BLaER1 treated with 17β-estradiol and CSF1 and Interleukin-3, amounts not matched to agents 10 nM and 100 nM (cell line): Measurements from ENCODE around the gene DGKZ.
"Not testable (repeated sequence)": the region's sequence is repeated elsewhere in the genome, so short reads cannot be mapped to it uniquely, and the experiment has no call there.

Experiments
- H3K27ac ChIP-seq, 11 experiments: shearing (Covaris generic); formaldehyde crosslinking; 2 replicates each; pipeline ENCODE4 v1.8.1; 2022
- H3K27me3 ChIP-seq, 11 experiments: shearing (Covaris generic); formaldehyde crosslinking; 2 replicates each; pipeline ENCODE4 v1.8.1; 2022
- H3K36me3 ChIP-seq, 11 experiments: shearing (Covaris generic); formaldehyde crosslinking; 2 replicates each; pipeline ENCODE4 v1.8.1; 2022
- H3K4me1 ChIP-seq, 10 experiments: shearing (Covaris generic); formaldehyde crosslinking; 2 replicates each; pipeline ENCODE4 v1.8.1; 2022
- H3K4me2 ChIP-seq, 11 experiments: shearing (Covaris generic); formaldehyde crosslinking; 2 replicates each; pipeline ENCODE4 v1.8.1; 2022
- H3K4me3 ChIP-seq, 10 experiments: shearing (Covaris generic); formaldehyde crosslinking; 2 replicates each; pipeline ENCODE4 v1.8.1; 2022
- H3K9ac ChIP-seq, 11 experiments: shearing (Covaris generic); formaldehyde crosslinking; 2 replicates each; pipeline ENCODE4 v1.8.1; 2022
- H3K9me3 ChIP-seq, 11 experiments: shearing (Covaris generic); formaldehyde crosslinking; replicated peaks in 1 of 11; 2 replicates each; pipeline ENCODE4 v1.8.1; 2022
- H4K20me1 ChIP-seq, 11 experiments: shearing (Covaris generic); formaldehyde crosslinking; 2 replicates each; pipeline ENCODE4 v1.8.1; 2022
- Cebpa-rat ChIP-seq, 11 experiments: shearing (Covaris generic); IDR thresholded peaks; 2 replicates each; pipeline ENCODE4 v1.8.1; 2022

Gene DGKZ

GRCh38 chr11:46346886-46347636, at the start of gene DGKZ:
Gene DGKZ, plus strand, starts transcription at chr11:46347463. Its CDS starts 197 bp downstream, at chr11:46347660.
- no peaks in the 10 kb centered on the region; a peak in 1 of 22 replicates for H3K27me3 ChIP-seq
- peak within 1 kb of the TSS; percentile 98 to 100 (median 99) for H3K4me2 ChIP-seq
- peak within 1 kb of the TSS; percentile 84 to 99 (median 96) for H3K4me3 ChIP-seq
- no peak for TF ChIP-seq Cebpa-rat (IDR thresholded peaks at IDR 0.05)
- no peaks in the 10 kb centered on the region for H3K9me3 ChIP-seq
- H3K9ac ChIP-seq: peak within 1 kb of the TSS; percentile 88 to 97 (median 93)
- H3K27ac ChIP-seq: peak within 1 kb of the TSS; percentile 63 to 95 (median 87)
- peaks cover 74 to 90% (median 83%) of the 10 kb centered on the region in 10 experiments for H3K4me1 ChIP-seq
- peaks cover 0 to 22% (median 9%) of the 10 kb centered on the region in 11 experiments; a peak in 13 of 22 replicates for H3K36me3 ChIP-seq
- peaks cover 42 to 60% (median 44%) of the 10 kb centered on the region in 11 experiments for H4K20me1 ChIP-seq

GRCh38 chr11:46298699-46299433, 48.4 kb upstream of the DGKZ start:
- no peaks in the 10 kb centered on the region for H3K36me3 ChIP-seq
- H3K4me1 ChIP-seq: peaks cover 12 to 63% (median 25%) of the 10 kb centered on the region in 10 experiments; a peak in 19 of 20 replicates
- peaks cover 9 to 18% (median 15%) of the 10 kb centered on the region in 11 experiments; a peak in 19 of 22 replicates for H3K27me3 ChIP-seq
- H4K20me1 ChIP-seq: no peaks in the 10 kb centered on the region
- no peaks in the 10 kb centered on the region for H3K9me3 ChIP-seq
- peak overlapping the region in 7 of 11 experiments; percentile 28 to 78 (median 67); a peak in 13 of 22 replicates for H3K4me2 ChIP-seq
- peak overlapping the region in 3 of 11 experiments; percentile 39 to 58 (median 51); a peak in 4 of 22 replicates for H3K27ac ChIP-seq
- TF ChIP-seq Cebpa-rat (IDR thresholded peaks at IDR 0.05): no peak
- 0 out of 22 replicates have a peak overlapping the region, but pooled peaks of 1 of the 11 experiments have one; percentile 21 for H3K9ac ChIP-seq
- no peak overlapping the region for H3K4me3 ChIP-seq

- H3K36me3 ChIP-seq: no peaks in the 10 kb centered on the region
- TF ChIP-seq Cebpa-rat (IDR thresholded peaks at IDR 0.05): no peak
- H3K4me3 ChIP-seq: no peak overlapping the region
- peak overlapping the region in 3 of 11 experiments; percentile 39 to 58 (median 51); a peak in 4 of 22 replicates for H3K27ac ChIP-seq
- no peaks in the 10 kb centered on the region for H3K9me3 ChIP-seq
- H4K20me1 ChIP-seq: no peaks in the 10 kb centered on the region
- peaks cover 9 to 18% (median 15%) of the 10 kb centered on the region in 11 experiments; a peak in 19 of 22 replicates for H3K27me3 ChIP-seq
- 0 out of 22 replicates have a peak overlapping the region, but pooled peaks of 1 of the 11 experiments have one; percentile 21 for H3K9ac ChIP-seq
- peaks cover 12 to 63% (median 25%) of the 10 kb centered on the region in 10 experiments; a peak in 19 of 20 replicates for H3K4me1 ChIP-seq
- peak overlapping the region in 7 of 11 experiments; percentile 28 to 78 (median 67); a peak in 13 of 22 replicates for H3K4me2 ChIP-seq
These were observed 47.8 kb upstream of the DGKZ start for GRCh38 chr11:46299451-46299961.

- Histone ChIP-seq H3K27me3 (peaks cover 9 to 18% (median 15%) of the 10 kb centered on the region in 11 experiments; a peak in 19 of 22 replicates), H3K4me1 (peaks cover 8 to 65% (median 24%) of the 10 kb centered on the region in 10 experiments; a peak in 19 of 20 replicates), H3K9me3 (no peaks in the 10 kb centered on the region), H3K36me3 (no peaks in the 10 kb centered on the region), H3K4me2 (peak overlapping the region in 5 of 11 experiments; percentile 48 to 78 (median 72); a peak in 9 of 22 replicates), H3K4me3 (no peak overlapping the region), H3K9ac (no peak overlapping the region), H3K27ac (peak overlapping the region in 2 of 11 experiments; percentile 51 to 58; a peak in 1 of 22 replicates), H4K20me1 (no peaks in the 10 kb centered on the region)
- TF ChIP-seq Cebpa-rat (IDR thresholded peaks at IDR 0.05): no peak
These were observed 47.0 kb upstream of the DGKZ start for GRCh38 chr11:46300270-46300669.

GRCh38 chr11:46302866-46303265, 44.4 kb upstream of the DGKZ start:
- peaks cover 7 to 66% (median 20%) of the 10 kb centered on the region in 10 experiments for H3K4me1 ChIP-seq
- H3K9ac ChIP-seq: no peak overlapping the region
- no peak overlapping the region for H3K4me2 ChIP-seq
- no peaks in the 10 kb centered on the region for H3K27me3 ChIP-seq
- H3K27ac ChIP-seq: no peak overlapping the region
- TF ChIP-seq Cebpa-rat (IDR thresholded peaks at IDR 0.05): no peak
- no peaks in the 10 kb centered on the region for H3K36me3 ChIP-seq
- H3K9me3 ChIP-seq: no peaks in the 10 kb centered on the region
- no peak overlapping the region for H3K4me3 ChIP-seq
- no peaks in the 10 kb centered on the region for H4K20me1 ChIP-seq

- H3K9me3 ChIP-seq, H3K4me2 ChIP-seq, H3K27ac ChIP-seq, H3K36me3 ChIP-seq, H3K27me3 ChIP-seq, H3K9ac ChIP-seq, H3K4me3 ChIP-seq, H4K20me1 ChIP-seq: not testable (repeated sequence)
- H3K4me1 ChIP-seq: peaks cover 18 to 66% (median 29%) of the 10 kb centered on the region in 10 experiments
These were observed 43.2 kb upstream of the DGKZ start for GRCh38 chr11:46304036-46304435.

GRCh38 chr11:46304605-46305179, 42.6 kb upstream of the DGKZ start:
- no peak overlapping the region for H3K4me3 ChIP-seq

GRCh38 chr11:46305295-46305694, 42.0 kb upstream of the DGKZ start:
- H3K9me3 ChIP-seq: no peaks in the 10 kb centered on the region
- no peak overlapping the region for H3K9ac ChIP-seq
- H3K4me1 ChIP-seq: peaks cover 15 to 64% (median 35%) of the 10 kb centered on the region in 10 experiments
- peak overlapping the region in 9 of 11 experiments; percentile 30 to 68 (median 43); a peak in 13 of 22 replicates for H3K27ac ChIP-seq
- peak overlapping the region in 6 of 11 experiments; percentile 6 to 62 (median 31); a peak in 8 of 22 replicates for H3K4me2 ChIP-seq
- TF ChIP-seq Cebpa-rat (IDR thresholded peaks at IDR 0.05): no peak
- no peaks in the 10 kb centered on the region for H3K36me3 ChIP-seq
- H3K27me3 ChIP-seq: no peaks in the 10 kb centered on the region
- H3K4me3 ChIP-seq: no peak overlapping the region
- no peaks in the 10 kb centered on the region for H4K20me1 ChIP-seq

More at GRCh38 chr11:46304605-46305179, 42.6 kb upstream of the DGKZ start:
- Histone ChIP-seq H3K9me3 (no peaks in the 10 kb centered on the region), H3K4me2 (peak overlapping the region in 6 of 11 experiments; percentile 6 to 62 (median 31); a peak in 8 of 22 replicates), H3K27me3 (no peaks in the 10 kb centered on the region), H3K27ac (peak overlapping the region in 9 of 11 experiments; percentile 30 to 68 (median 43); a peak in 13 of 22 replicates), H3K36me3 (no peaks in the 10 kb centered on the region), H3K9ac (no peak overlapping the region), H3K4me1 (peaks cover 18 to 66% (median 32%) of the 10 kb centered on the region in 10 experiments), H4K20me1 (no peaks in the 10 kb centered on the region)
- no peak for TF ChIP-seq Cebpa-rat (IDR thresholded peaks at IDR 0.05)
